ENCODE data around the gene MAGEC3.
"Not testable (repeated sequence)": the region's sequence is repeated elsewhere in the genome, so short reads cannot be mapped to it uniquely, and the experiment has no call there.

The MAGEC3 gene

GRCh38 chrX:141838016-141838415 lies at the start of gene MAGEC3:
MAGEC3 (plus strand) TSS chrX:141838316; CDS start chrX:141838316, 0 bp downstream.
- no peak for DNase-seq

GRCh38 chrX:141791856-141792255 lies 46.3 kb upstream of the MAGEC3 start:
- DNase-seq = no peak

GRCh38 chrX:141811438-141811837 lies 26.7 kb upstream of the MAGEC3 start:
- no peak for DNase-seq

GRCh38 chrX:141814213-141814857 lies 23.8 kb upstream of the MAGEC3 start:
- DNase-seq = no peak

GRCh38 chrX:141815904-141816303 lies 22.2 kb upstream of the MAGEC3 start:
- no peak for DNase-seq

GRCh38 chrX:141832247-141832646 lies 5.9 kb upstream of the MAGEC3 start:
- DNase-seq = no peak

GRCh38 chrX:141839856-141840255 lies 1.7 kb downstream of the MAGEC3 start:
- no peak for DNase-seq

GRCh38 chrX:141857479-141857878 lies 19.4 kb downstream of the MAGEC3 start:
- DNase-seq = no peak

- no peak for DNase-seq
These were observed 41.5 kb downstream of the MAGEC3 start for GRCh38 chrX:141879616-141880015.

GRCh38 chrX:141888811-141889210 lies 50.7 kb downstream of the MAGEC3 start:
- not testable (repeated sequence) for DNase-seq

GRCh38 chrX:141894733-141895132 lies 56.6 kb downstream of the MAGEC3 start:
- no peak for DNase-seq

- DNase-seq = no peak
These were observed 59.6 kb downstream of the MAGEC3 start for GRCh38 chrX:141897690-141898089.

- DNase-seq = no peak
These were observed 64.2 kb downstream of the MAGEC3 start for GRCh38 chrX:141902366-141902765.

GRCh38 chrX:141903400-141904155 lies 65.5 kb downstream of the MAGEC3 start, which contains the start of gene MAGEC1:
MAGEC1 (plus strand) TSS chrX:141903894; CDS start chrX:141905073, 1,179 bp downstream.
- no peak for DNase-seq

GRCh38 chrX:141904262-141904661 lies 66.1 kb downstream of the MAGEC3 start:
- DNase-seq = no peak

GRCh38 chrX:141917801-141918200 lies 79.7 kb downstream of the MAGEC3 start:
- no peak for DNase-seq

GRCh38 chrX:141924293-141924692 lies 86.2 kb downstream of the MAGEC3 start:
- no peak for DNase-seq

GRCh38 chrX:141928432-141928831 lies 90.3 kb downstream of the MAGEC3 start:
- no peak for DNase-seq

GRCh38 chrX:141934059-141934641 lies 96.0 kb downstream of the MAGEC3 start:
- no peak for DNase-seq

- no peak for DNase-seq
These were observed 97.5 kb downstream of the MAGEC3 start for GRCh38 chrX:141935645-141936044.

- DNase-seq = no peak
These were observed 98.0 kb downstream of the MAGEC3 start for GRCh38 chrX:141936080-141936479.

GRCh38 chrX:141941234-141941633 lies 103.1 kb downstream of the MAGEC3 start:
- DNase-seq = no peak

- DNase-seq = no peak
These were observed 107.3 kb downstream of the MAGEC3 start for GRCh38 chrX:141945426-141945825.

- no peak for DNase-seq
These were observed 109.2 kb downstream of the MAGEC3 start for GRCh38 chrX:141947350-141947749.
